Activated CD4-positive, alpha-beta T cell treated with anti-CD3 and anti-CD28 coated beads for 24 hours (primary cell): ENCODE results near the gene BFAR.
"Not testable (repeated sequence)": the region's sequence is repeated elsewhere in the genome, so short reads cannot be mapped to it uniquely, and the experiment has no call there.

Source experiments
- DNase-seq, 2 donors: peaks; one replicate each; pipeline ENCODE4 v3.0.0-alpha.2; 2020; ENCODE audit warnings: low read depth in 2 of 2

The BFAR gene

GRCh38 chr16:14685870-14686793 lies 53.4 kb downstream of the BFAR start:
- DNase-seq = not testable (repeated sequence)

GRCh38 chr16:14694129-14694528 lies 61.4 kb downstream of the BFAR start, which contains the start of gene PLA2G10:
TSS of gene PLA2G10 (minus strand) at chr16:14694308. CDS start at chr16:14694229, 79 bp downstream.
- DNase-seq = not testable (repeated sequence)

- not testable (repeated sequence) for DNase-seq
Measured at GRCh38 chr16:14701859-14702258, 69.1 kb downstream of the BFAR start.

GRCh38 chr16:14702672-14703071 lies 69.9 kb downstream of the BFAR start:
- DNase-seq = not testable (repeated sequence)

GRCh38 chr16:14703156-14704011 lies 70.6 kb downstream of the BFAR start, which contains the start of gene NPIPA3:
TSS of gene NPIPA3 (plus strand) at chr16:14703411. CDS start at chr16:14708944, 5,533 bp downstream.
- not testable (repeated sequence) for DNase-seq
